ENCODE measurements around the gene ATP9B. TPM values are rescaled to one million over a fixed set of nuclear protein-coding genes. Genes with fewer than 3 reads are reported as not detected.
"Not testable (repeated sequence)": the region's sequence is repeated elsewhere in the genome, so short reads cannot be mapped to it uniquely, and the experiment has no call there.

Gene ATP9B
- total RNA-seq, 1 donor from 2014 or later, result 50.3 TPM

DNA sequence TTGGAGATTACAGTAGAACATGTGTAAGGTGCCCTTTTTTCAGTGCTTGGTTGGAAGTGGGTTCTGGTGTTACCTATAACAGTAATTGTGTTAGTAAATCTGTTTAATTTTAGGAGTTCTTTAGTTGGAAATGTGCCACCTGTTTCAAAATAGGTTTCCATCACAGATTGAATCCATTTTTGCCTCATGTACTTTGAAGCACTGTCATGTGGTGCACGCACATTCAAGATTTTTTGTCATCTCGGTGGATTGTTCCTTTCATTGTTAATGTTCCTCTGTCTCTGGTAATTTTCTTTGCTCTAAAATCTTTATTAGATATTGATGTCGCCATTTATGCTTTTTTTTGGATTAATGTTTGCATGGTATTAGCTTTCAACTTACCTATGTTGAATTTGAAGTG lies 1.3 kb downstream of the ATP9B start:
- no peaks in the 10 kb centered on the region for H3K36me3 ChIP-seq
- no peak overlapping the region for H3K27ac ChIP-seq
- DNase-seq (ENCODE audit: extremely low spot score in 2 of 2), result no peak
- no peaks in the 10 kb centered on the region for H3K9me3 ChIP-seq
- no peaks in the 10 kb centered on the region for H3K27me3 ChIP-seq
- H3K4me3 ChIP-seq, result peak overlapping the region; percentile 86 to 97
- peaks cover 26% of the 10 kb centered on the region for H3K4me1 ChIP-seq
- TF ChIP-seq, protein P1, sequence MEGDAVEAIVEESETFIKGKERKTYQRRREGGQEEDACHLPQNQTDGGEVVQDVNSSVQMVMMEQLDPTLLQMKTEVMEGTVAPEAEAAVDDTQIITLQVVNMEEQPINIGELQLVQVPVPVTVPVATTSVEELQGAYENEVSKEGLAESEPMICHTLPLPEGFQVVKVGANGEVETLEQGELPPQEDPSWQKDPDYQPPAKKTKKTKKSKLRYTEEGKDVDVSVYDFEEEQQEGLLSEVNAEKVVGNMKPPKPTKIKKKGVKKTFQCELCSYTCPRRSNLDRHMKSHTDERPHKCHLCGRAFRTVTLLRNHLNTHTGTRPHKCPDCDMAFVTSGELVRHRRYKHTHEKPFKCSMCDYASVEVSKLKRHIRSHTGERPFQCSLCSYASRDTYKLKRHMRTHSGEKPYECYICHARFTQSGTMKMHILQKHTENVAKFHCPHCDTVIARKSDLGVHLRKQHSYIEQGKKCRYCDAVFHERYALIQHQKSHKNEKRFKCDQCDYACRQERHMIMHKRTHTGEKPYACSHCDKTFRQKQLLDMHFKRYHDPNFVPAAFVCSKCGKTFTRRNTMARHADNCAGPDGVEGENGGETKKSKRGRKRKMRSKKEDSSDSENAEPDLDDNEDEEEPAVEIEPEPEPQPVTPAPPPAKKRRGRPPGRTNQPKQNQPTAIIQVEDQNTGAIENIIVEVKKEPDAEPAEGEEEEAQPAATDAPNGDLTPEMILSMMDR (IDR thresholded peaks at IDR 0.05), result no peak
- no peak for TF ChIP-seq POLR2A (IDR thresholded peaks at IDR 0.05)
- TF ChIP-seq POLR2AphosphoS5 (IDR thresholded peaks at IDR 0.05; ENCODE audit: insufficient read depth in 1 of 2, low read depth in 1 of 2), result no peak
- intact Hi-C loops (cut with DNase I), result loop anchor here (5.0 kb wide), 1 partner anchor 322 kb away; no protein-coding TSS in a partner anchor

DNA sequence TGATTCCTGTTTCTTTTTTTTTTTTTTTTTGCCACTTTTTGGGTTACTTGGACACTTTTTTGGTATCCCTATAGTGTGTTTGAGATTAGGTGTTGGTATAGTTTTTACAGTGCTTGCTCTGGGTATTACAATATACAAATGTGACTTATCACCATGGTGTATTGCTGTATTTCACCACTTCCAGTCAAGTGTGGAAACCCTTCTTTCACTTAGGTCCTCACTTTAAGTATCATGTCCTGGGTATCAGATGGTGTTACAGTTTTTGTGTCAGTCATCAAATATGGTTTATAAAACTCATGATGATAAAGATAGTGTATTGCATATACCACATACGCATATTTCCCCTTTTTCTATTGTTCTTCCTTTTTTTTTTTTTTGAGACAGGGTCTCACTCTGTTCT lies 1.8 kb downstream of the ATP9B start:
- H3K27me3 ChIP-seq, result no peaks in the 10 kb centered on the region
- H3K4me1 ChIP-seq, result peaks cover 26% of the 10 kb centered on the region
- no peak for DNase-seq (ENCODE audit: extremely low spot score in 2 of 2)
- no peaks in the 10 kb centered on the region for H3K9me3 ChIP-seq
- H3K4me3 ChIP-seq, result no peak overlapping the region
- no peaks in the 10 kb centered on the region for H3K36me3 ChIP-seq
- intact Hi-C loops (cut with DNase I), result loop anchor here (5.0 kb wide), 1 partner anchor 321 kb away; no protein-coding TSS in a partner anchor
- TF ChIP-seq POLR2AphosphoS5 (IDR thresholded peaks at IDR 0.05; ENCODE audit: insufficient read depth in 1 of 2, low read depth in 1 of 2) (no peak), POLR2A (IDR thresholded peaks at IDR 0.05) (no peak)
- TF ChIP-seq, protein P1 (IDR thresholded peaks at IDR 0.05), result no peak
- no peak overlapping the region for H3K27ac ChIP-seq

DNA sequence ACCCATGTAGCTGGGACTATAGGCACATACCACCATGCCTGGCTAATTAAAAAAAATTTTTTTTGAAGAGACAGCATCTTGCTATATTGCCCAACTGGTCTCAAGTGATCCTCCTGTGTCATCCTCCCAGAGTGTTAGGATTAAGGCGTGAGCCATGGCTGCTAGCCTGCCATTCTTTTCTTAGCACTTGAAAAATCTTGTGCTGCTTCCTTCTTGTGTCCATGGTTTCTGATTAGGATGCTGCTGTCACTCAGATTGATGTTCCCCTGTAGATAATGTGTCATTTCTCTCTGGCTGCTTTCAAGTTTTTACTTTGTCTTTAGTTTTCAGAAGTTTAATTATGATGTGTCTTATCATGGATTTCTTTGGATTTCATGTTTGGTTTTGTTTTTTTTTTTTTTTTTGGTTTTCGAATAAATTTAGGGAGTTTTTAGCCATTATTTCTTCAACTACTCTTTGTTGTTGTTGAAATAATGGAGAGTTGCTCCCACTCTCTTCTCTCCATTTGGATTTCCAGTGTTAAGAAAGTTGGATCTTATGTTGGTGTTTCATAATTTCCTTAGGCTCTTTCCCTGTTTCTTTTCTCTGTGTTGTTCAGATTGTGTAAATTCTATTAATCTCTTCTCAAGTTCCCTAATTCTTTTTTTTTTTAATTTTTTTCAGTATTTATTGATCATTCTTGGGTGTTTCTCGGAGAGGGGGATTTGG lies 2.5 kb downstream of the ATP9B start:
- DNase-seq (ENCODE audit: extremely low spot score in 2 of 2), result no peak
- no peak overlapping the region for H3K4me3 ChIP-seq
- TF ChIP-seq, protein P1 (IDR thresholded peaks at IDR 0.05), result no peak
- no peak for TF ChIP-seq POLR2A (IDR thresholded peaks at IDR 0.05)
- no peak for TF ChIP-seq POLR2AphosphoS5 (IDR thresholded peaks at IDR 0.05; ENCODE audit: insufficient read depth in 1 of 2, low read depth in 1 of 2)
- H3K4me1 ChIP-seq, result peaks cover 26% of the 10 kb centered on the region
- intact Hi-C loops (cut with DNase I), result loop anchor here (5.0 kb wide), 1 partner anchor 321 kb away; no protein-coding TSS in a partner anchor
- no peak overlapping the region for H3K27ac ChIP-seq
- H3K9me3 ChIP-seq, result no peaks in the 10 kb centered on the region
- H3K27me3 ChIP-seq, result no peaks in the 10 kb centered on the region
- H3K36me3 ChIP-seq, result no peaks in the 10 kb centered on the region

DNA sequence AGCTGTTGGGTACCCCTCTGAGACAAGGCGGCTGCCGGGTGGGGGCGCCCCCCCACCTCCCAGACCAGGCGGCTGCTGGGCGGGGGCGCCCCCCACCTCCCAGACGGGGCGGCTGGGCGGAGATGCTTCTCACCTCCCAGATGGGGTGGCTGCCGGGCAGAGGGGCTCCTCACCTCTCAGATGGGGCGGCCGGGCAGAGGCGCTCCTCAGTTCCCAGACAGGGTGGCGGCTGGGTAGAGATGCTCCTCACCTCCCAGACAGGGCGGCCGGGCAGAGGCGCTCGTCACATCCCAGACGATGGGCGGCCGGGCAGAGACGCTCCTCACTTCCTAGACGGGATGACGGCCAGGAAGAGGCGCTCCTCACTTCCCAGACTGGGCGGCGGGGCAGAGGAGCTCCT lies 3.5 kb downstream of the ATP9B start:
- H3K4me1 ChIP-seq, result peaks cover 26% of the 10 kb centered on the region
- intact Hi-C loops (cut with DNase I), result loop anchor here (5.0 kb wide), 1 partner anchor 320 kb away; no protein-coding TSS in a partner anchor
- not testable (repeated sequence) for H3K27me3 ChIP-seq; H3K36me3 ChIP-seq; DNase-seq (ENCODE audit: extremely low spot score in 2 of 2); H3K9me3 ChIP-seq; H3K4me3 ChIP-seq; H3K27ac ChIP-seq

DNA sequence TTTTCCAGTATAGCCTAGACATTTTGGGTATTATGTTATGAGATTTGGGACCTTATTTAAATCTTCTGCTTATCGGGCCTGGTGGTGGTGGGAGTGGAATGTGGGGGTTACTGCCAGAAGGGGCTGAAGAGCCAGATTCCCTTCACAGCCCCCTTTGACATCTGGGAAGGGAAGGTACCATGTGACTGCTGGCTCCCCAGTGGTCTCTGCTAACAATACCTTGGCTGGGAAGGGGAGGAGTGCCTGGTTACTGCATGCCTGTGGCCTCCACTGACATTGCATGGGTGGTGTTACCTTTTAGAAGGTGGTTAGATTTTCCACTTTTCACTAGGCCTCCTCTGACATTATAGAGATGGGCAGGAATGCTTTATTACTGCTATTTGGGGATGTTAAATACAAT lies 8.0 kb downstream of the ATP9B start:
- intact Hi-C loops (cut with DNase I), result no loop called here
- no peaks in the 10 kb centered on the region for H3K4me1 ChIP-seq
- DNase-seq (ENCODE audit: extremely low spot score in 2 of 2), result no peak
- H3K27ac ChIP-seq, result no peak overlapping the region
- TF ChIP-seq, protein P1 (IDR thresholded peaks at IDR 0.05), result no peak
- TF ChIP-seq POLR2AphosphoS5 (IDR thresholded peaks at IDR 0.05; ENCODE audit: insufficient read depth in 1 of 2, low read depth in 1 of 2), result no peak
- no peaks in the 10 kb centered on the region for H3K27me3 ChIP-seq
- H3K36me3 ChIP-seq, result no peaks in the 10 kb centered on the region
- no peaks in the 10 kb centered on the region for H3K9me3 ChIP-seq
- no peak overlapping the region for H3K4me3 ChIP-seq

DNA sequence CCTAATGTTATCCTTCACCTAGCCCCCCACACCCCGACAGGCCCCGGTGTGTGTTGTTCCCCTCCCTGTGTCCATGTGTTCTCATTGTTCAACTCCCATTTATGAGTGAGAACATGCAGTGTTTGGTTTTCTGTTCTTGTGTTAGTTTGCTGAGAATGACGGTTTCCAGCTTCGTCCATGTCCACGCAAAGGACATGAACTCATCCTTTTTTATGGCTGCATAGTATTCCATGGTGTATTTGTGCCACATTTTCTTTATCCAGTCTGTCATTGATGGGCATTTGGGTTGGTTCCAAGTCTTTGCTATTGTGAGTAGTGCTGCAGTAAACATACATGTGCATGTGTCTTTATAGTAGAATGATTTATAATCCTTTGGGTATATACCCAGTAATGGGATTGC lies 9.6 kb downstream of the ATP9B start:
- intact Hi-C loops (cut with DNase I); DNase-seq (ENCODE audit: extremely low spot score in 2 of 2); H3K36me3 ChIP-seq; H3K4me3 ChIP-seq; H3K27me3 ChIP-seq; H3K9me3 ChIP-seq; H3K4me1 ChIP-seq; H3K27ac ChIP-seq: not testable (repeated sequence)

Measured in vagina (tissue), 2 donors.